PFSK-1 (cell line): ENCODE data around the gene MBD6.
A peak's percentile ranks its signal among the peaks of the same experiment; 100 is the strongest.

ENCODE experiments used
- FOXP2 ChIP-seq: optimal IDR thresholded peaks from 2 replicates; pipeline ENCODE3; 2011; ENCODE audit warnings: borderline replicate concordance, control low read depth, inconsistent platforms; ENCODE audit not compliant: insufficient read depth; ENCODE audit errors: extremely low read length, extremely low read depth
- POLR2AphosphoS5 ChIP-seq: IDR thresholded peaks from 2 replicates; pipeline ENCODE4 v1.6.1; 2012; ENCODE audit warnings: low read depth, mild to moderate bottlenecking, control low read depth, low read length, moderate library complexity
- SIN3A ChIP-seq: IDR thresholded peaks from 2 replicates; pipeline ENCODE4 v1.6.1; 2012; ENCODE audit warnings: mild to moderate bottlenecking, low read length, moderate library complexity, borderline replicate concordance; ENCODE audit not compliant: insufficient read depth
- TAF1 ChIP-seq: IDR thresholded peaks from 2 replicates; pipeline ENCODE4 v1.6.1; 2012; ENCODE audit warnings: low read length, control low read depth, borderline replicate concordance; ENCODE audit not compliant: insufficient read depth
- TF ChIP-seq, protein P1 (sequence below), 2 experiments: IDR thresholded peaks; 2 replicates each; pipeline versions ENCODE4 v1.6.1 to v1.8.0; 2011 to 2012; ENCODE audit warnings: low read depth in 2 of 2, low read length in 2 of 2, control low read depth in 1 of 2, inconsistent platforms in 1 of 2, mild to moderate bottlenecking in 1 of 2, moderate library complexity in 1 of 2; ENCODE audit not compliant: insufficient read depth in 1 of 2

- TF ChIP-seq, protein P1, sequence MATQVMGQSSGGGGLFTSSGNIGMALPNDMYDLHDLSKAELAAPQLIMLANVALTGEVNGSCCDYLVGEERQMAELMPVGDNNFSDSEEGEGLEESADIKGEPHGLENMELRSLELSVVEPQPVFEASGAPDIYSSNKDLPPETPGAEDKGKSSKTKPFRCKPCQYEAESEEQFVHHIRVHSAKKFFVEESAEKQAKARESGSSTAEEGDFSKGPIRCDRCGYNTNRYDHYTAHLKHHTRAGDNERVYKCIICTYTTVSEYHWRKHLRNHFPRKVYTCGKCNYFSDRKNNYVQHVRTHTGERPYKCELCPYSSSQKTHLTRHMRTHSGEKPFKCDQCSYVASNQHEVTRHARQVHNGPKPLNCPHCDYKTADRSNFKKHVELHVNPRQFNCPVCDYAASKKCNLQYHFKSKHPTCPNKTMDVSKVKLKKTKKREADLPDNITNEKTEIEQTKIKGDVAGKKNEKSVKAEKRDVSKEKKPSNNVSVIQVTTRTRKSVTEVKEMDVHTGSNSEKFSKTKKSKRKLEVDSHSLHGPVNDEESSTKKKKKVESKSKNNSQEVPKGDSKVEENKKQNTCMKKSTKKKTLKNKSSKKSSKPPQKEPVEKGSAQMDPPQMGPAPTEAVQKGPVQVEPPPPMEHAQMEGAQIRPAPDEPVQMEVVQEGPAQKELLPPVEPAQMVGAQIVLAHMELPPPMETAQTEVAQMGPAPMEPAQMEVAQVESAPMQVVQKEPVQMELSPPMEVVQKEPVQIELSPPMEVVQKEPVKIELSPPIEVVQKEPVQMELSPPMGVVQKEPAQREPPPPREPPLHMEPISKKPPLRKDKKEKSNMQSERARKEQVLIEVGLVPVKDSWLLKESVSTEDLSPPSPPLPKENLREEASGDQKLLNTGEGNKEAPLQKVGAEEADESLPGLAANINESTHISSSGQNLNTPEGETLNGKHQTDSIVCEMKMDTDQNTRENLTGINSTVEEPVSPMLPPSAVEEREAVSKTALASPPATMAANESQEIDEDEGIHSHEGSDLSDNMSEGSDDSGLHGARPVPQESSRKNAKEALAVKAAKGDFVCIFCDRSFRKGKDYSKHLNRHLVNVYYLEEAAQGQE (IDR thresholded peaks at IDR 0.05; ENCODE audit: insufficient read depth in 1 of 2, low read depth in 2 of 2, low read length in 2 of 2): no peak
- no peak for TF ChIP-seq TAF1
- TF ChIP-seq POLR2AphosphoS5: peak; percentile 77
- TF ChIP-seq SIN3A: no peak
- TF ChIP-seq FOXP2: no peak
These were observed 24.0 kb downstream of the MBD6 start, which contains the start of gene DCTN2 for GRCh38 chr12:57546438-57547287.
